Gastrocnemius medialis (tissue), 4 donors: ENCODE measurements around the gene ABHD17B. TPM values are rescaled to one million over a fixed set of nuclear protein-coding genes. Genes with fewer than 3 reads are reported as not detected.

Experiments
- ATAC-seq, 2 donors: fragments of 150-250 bp; one replicate each; pipeline ENCODE4 v1.9.1; 2016
- DNase-seq, 2 donors: peaks; one replicate each; pipeline ENCODE4 v3.0.0-alpha.2; 2019
- H3K27ac ChIP-seq, 4 donors: fragments of 200-600 bp; sonication (generic); 1 replicate in 1 of 4; 2 replicates in 3 of 4; pipeline ENCODE4 v1.5.1; 2016 to 2018; ENCODE audit warnings: mild to moderate bottlenecking in 2 of 4, moderate library complexity in 1 of 4
- H3K27me3 ChIP-seq, 3 donors: fragments of 200-600 bp; sonication (generic) in 2 of 3; 1 replicate in 1 of 3; 2 replicates in 2 of 3; pipeline versions ENCODE4 v1.5.1 to v1.6.0; 2016 to 2019; ENCODE audit warnings: mild to moderate bottlenecking in 1 of 3, moderate library complexity in 1 of 3
- H3K36me3 ChIP-seq, 2 donors: fragments of 200-600 bp; sonication (generic) in 1 of 2; one replicate each; pipeline ENCODE4 v1.5.1; 2017 to 2018
- H3K4me1 ChIP-seq, 2 donors: fragments of 200-600 bp; sonication (generic) in 1 of 2; one replicate each; pipeline ENCODE4 v1.5.1; 2016 to 2017; ENCODE audit warnings: mild to moderate bottlenecking in 2 of 2
- H3K4me3 ChIP-seq, 4 donors: fragments of 200-600 bp; sonication (generic) in 3 of 4; 1 replicate in 1 of 4; 2 replicates in 3 of 4; pipeline ENCODE4 v1.5.1; 2016 to 2019; ENCODE audit warnings: mild to moderate bottlenecking in 2 of 4
- H3K9me3 ChIP-seq, 3 donors: fragments of 200-600 bp; sonication (generic) in 2 of 3; 1 replicate in 1 of 3; 2 replicates in 2 of 3; pipeline ENCODE4 v1.5.1; 2016 to 2019
- POLR2A ChIP-seq, 2 donors: fragments of 450-650 bp; IDR thresholded peaks; one replicate each; pipeline ENCODE4 v1.6.1; 2017; ENCODE audit warnings: antibody characterized with exemption in 2 of 2, mild to moderate bottlenecking in 2 of 2, moderate library complexity in 2 of 2
- in situ Hi-C, 4 donors: fragments of 200-750 bp; cut with MboI; loops; one replicate each; pipeline versions ENCODE4 v1.15.0 to v1.8.0; 2017; ENCODE audit warnings: low sequenced_read_pairs in 4 of 4
- intact Hi-C: fragments of 100-400 bp; cut with DNase I; formaldehyde crosslinking; loops from one replicate; pipeline ENCODE4 v1.15.1; 2023; ENCODE audit warnings: low total_unique reads
- total RNA-seq, 4 donors: library from RNA; depleted of rRNA; stranded (reverse); fragments of >200 nt; gene quantifications; one replicate each; pipeline versions ENCODE4 v1.1.0 to v1.2.3, GENCODE V29; 2016
- TF ChIP-seq, protein P1 (sequence below), 5 experiments: fragments of 450-650 bp in 3 of 5; fragments of 200-600 bp in 2 of 5; sonication (generic) in 2 of 5; IDR thresholded peaks in 4 of 5; conservative IDR thresholded peaks in 1 of 5; 1 replicate in 4 of 5; 2 replicates in 1 of 5; pipeline ENCODE4 v1.5.1; 2016 to 2019; ENCODE audit warnings: antibody characterized with exemption in 5 of 5, mild to moderate bottlenecking in 3 of 5, moderate library complexity in 3 of 5

Gene ABHD17B
- total RNA-seq, 4 donors from 2014 or later: 20.7 to 35.0 (median 27.0) TPM

- Histone ChIP-seq H3K27ac (no peak overlapping the region), H3K36me3 (no peaks in the 10 kb centered on the region), H3K4me3 (no peak overlapping the region), H3K9me3 (no peaks in the 10 kb centered on the region), H3K27me3 (no peaks in the 10 kb centered on the region), H3K4me1 (no peaks in the 10 kb centered on the region)
- intact Hi-C loops (no loop called here), in situ Hi-C loops (loop anchor here in 3 of 4 donors (25.0 kb wide), 2 partner anchors 440 to 535 kb away; no protein-coding TSS in a partner anchor)
- TF ChIP-seq POLR2A (IDR thresholded peaks at IDR 0.05): no peak
- TF ChIP-seq, protein P1, sequence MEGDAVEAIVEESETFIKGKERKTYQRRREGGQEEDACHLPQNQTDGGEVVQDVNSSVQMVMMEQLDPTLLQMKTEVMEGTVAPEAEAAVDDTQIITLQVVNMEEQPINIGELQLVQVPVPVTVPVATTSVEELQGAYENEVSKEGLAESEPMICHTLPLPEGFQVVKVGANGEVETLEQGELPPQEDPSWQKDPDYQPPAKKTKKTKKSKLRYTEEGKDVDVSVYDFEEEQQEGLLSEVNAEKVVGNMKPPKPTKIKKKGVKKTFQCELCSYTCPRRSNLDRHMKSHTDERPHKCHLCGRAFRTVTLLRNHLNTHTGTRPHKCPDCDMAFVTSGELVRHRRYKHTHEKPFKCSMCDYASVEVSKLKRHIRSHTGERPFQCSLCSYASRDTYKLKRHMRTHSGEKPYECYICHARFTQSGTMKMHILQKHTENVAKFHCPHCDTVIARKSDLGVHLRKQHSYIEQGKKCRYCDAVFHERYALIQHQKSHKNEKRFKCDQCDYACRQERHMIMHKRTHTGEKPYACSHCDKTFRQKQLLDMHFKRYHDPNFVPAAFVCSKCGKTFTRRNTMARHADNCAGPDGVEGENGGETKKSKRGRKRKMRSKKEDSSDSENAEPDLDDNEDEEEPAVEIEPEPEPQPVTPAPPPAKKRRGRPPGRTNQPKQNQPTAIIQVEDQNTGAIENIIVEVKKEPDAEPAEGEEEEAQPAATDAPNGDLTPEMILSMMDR (IDR thresholded peaks at IDR 0.05 in 4 of 5, conservative IDR thresholded peaks at IDR 0.05 in 1 of 5): no peak
- DNase-seq (no peak), ATAC-seq (no peak)
These were observed 88.5 kb downstream of the ABHD17B start for GRCh38 chr9:71822456-71822855.

DNA sequence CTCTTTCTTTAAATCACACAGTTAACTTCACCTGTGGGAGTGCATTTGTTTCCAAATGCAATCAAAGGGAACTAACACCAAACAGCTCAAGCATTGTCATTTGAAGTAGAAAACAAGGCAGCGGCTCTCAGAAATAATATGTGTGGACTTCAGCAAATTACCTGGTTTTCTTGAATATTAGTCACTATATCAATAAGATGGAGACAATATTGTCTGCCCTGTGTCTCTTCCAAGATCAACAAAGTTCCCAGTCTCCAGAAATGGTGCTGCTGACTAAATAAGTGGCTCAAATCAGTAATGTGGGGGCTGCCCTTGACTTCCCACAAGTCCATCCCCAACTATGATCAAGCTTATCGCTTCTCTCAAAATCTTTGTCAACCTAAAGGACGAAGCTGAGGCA is 89.6 kb downstream of the ABHD17B start:
- Histone ChIP-seq H3K36me3 (no peaks in the 10 kb centered on the region), H3K4me3 (no peak overlapping the region), H3K4me1 (no peaks in the 10 kb centered on the region), H3K27ac (no peak overlapping the region), H3K9me3 (no peaks in the 10 kb centered on the region), H3K27me3 (no peaks in the 10 kb centered on the region)
- no peak for DNase-seq
- intact Hi-C loops (no loop called here), in situ Hi-C loops (loop anchor here in 3 of 4 donors (25.0 kb wide), 2 partner anchors 441 to 534 kb away; no protein-coding TSS in a partner anchor)
- TF ChIP-seq, protein P1 (IDR thresholded peaks at IDR 0.05 in 4 of 5, conservative IDR thresholded peaks at IDR 0.05 in 1 of 5): no peak
- no peak for TF ChIP-seq POLR2A (IDR thresholded peaks at IDR 0.05)
- ATAC-seq: no peak

DNA sequence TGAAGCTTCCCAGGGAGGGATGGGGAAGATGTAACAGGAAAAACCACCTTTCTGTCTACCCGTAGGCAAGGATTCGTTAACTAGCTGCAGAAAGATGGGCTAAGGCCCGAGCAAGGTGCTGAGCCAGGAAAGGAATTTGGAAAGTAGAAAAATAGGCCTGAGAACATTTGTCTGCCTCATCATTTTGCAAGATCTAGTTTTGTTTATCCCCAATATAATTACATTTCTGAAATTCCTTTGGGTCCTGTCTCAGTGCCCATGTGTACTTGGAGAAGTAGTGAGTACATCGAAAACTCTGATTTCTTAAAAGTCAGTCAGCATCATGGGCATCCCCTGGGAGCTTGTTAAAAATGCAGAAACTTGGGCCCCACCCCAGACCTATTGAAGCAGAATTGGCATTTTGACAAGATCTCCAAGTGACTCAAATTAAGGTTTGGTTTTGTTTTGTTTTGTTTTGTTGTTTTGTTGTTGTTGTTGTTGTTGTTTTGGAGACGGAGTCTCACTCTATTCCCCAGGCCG is 90.5 kb downstream of the ABHD17B start:
- no peaks in the 10 kb centered on the region for H3K27me3 ChIP-seq
- DNase-seq: no peak
- intact Hi-C loops: no loop called here
- TF ChIP-seq, protein P1 (IDR thresholded peaks at IDR 0.05 in 4 of 5, conservative IDR thresholded peaks at IDR 0.05 in 1 of 5): no peak
- no peak overlapping the region for H3K4me3 ChIP-seq
- no peak for ATAC-seq
- H3K4me1 ChIP-seq: no peaks in the 10 kb centered on the region
- H3K27ac ChIP-seq: no peak overlapping the region
- in situ Hi-C loops: loop anchor here in 3 of 4 donors (25.0 kb wide), 2 partner anchors 442 to 533 kb away; no protein-coding TSS in a partner anchor
- no peaks in the 10 kb centered on the region for H3K36me3 ChIP-seq
- H3K9me3 ChIP-seq: no peaks in the 10 kb centered on the region

GRCh38 chr9:71819115-71819739 is 91.8 kb downstream of the ABHD17B start:
- Histone ChIP-seq H3K4me3 (no peak overlapping the region), H3K36me3 (no peaks in the 10 kb centered on the region), H3K9me3 (no peaks in the 10 kb centered on the region), H3K4me1 (peaks cover 0 to 3% of the 10 kb centered on the region in 2 donors), H3K27me3 (no peaks in the 10 kb centered on the region), H3K27ac (no peak overlapping the region)
- in situ Hi-C loops (loop anchor here in 3 of 4 donors (25.0 kb wide), 2 partner anchors 443 to 532 kb away; no protein-coding TSS in a partner anchor), intact Hi-C loops (loop anchor here (5.0 kb wide), 2 partner anchors 218 to 532 kb away; no protein-coding TSS in a partner anchor)
- no peak for DNase-seq
- no peak for ATAC-seq
- TF ChIP-seq, protein P1 (IDR thresholded peaks at IDR 0.05 in 4 of 5, conservative IDR thresholded peaks at IDR 0.05 in 1 of 5): peak; percentile 47 to 74 (median 57)
- TF ChIP-seq POLR2A (IDR thresholded peaks at IDR 0.05): no peak
